Measurements from ENCODE around the gene AKR1A1.

GRCh38 chr1:45569571-45569961, 18.9 kb downstream of the AKR1A1 start:
- TF ChIP-seq CTCF (IDR thresholded peaks at IDR 0.05) (no peak), POLR2A (IDR thresholded peaks at IDR 0.05) (no peak)
